HAP-1 (cell line): Measurements from ENCODE around the gene KAZN.

Experiments used
- DNase-seq, 2 experiments: peaks; one replicate each; pipeline ENCODE4 v3.0.0-alpha.2; 2016 to 2020; ENCODE audit warnings: low spot score in 2 of 2
- H3K27me3 ChIP-seq: fragments of 250-450 bp; sonication (Bioruptor Pico); 2 replicates; pipeline ENCODE4 v1.5.1; 2020; ENCODE audit warnings: low read depth, mild to moderate bottlenecking, moderate library complexity
- H3K36me3 ChIP-seq: fragments of 250-450 bp; sonication (Bioruptor Pico); replicated peaks from 2 replicates; pipeline ENCODE4 v1.5.1; 2020; ENCODE audit warnings: mild to moderate bottlenecking
- H3K4me1 ChIP-seq: fragments of 250-450 bp; sonication (Bioruptor Pico); 2 replicates; pipeline ENCODE4 v1.5.1; 2020; ENCODE audit warnings: mild to moderate bottlenecking
- H3K4me3 ChIP-seq: fragments of 250-450 bp; sonication (Bioruptor Pico); 2 replicates; pipeline ENCODE4 v1.5.1; 2020; ENCODE audit warnings: mild to moderate bottlenecking, moderate library complexity
- H3K9me3 ChIP-seq: fragments of 250-450 bp; sonication (Bioruptor Pico); 2 replicates; pipeline ENCODE4 v1.5.1; 2020; ENCODE audit warnings: mild to moderate bottlenecking, moderate library complexity
- in situ Hi-C: fragments of 300-500 bp; cut with MboI; formaldehyde crosslinking; loops from 3 replicates; pipeline ENCODE4 v1.14.3; 2020; ENCODE audit warnings: low sequenced_read_pairs, inconsistent platforms, mixed read lengths

The KAZN gene

GRCh38 chr1:15007368-15007767 lies 408.9 kb downstream of the KAZN start:
- no peak overlapping the region for H3K4me3 ChIP-seq
- no peaks in the 10 kb centered on the region for H3K36me3 ChIP-seq
- H3K27me3 ChIP-seq: no peaks in the 10 kb centered on the region
- H3K9me3 ChIP-seq: no peaks in the 10 kb centered on the region
- H3K4me1 ChIP-seq: no peaks in the 10 kb centered on the region
- no peak for DNase-seq
- in situ Hi-C loops: no loop called here

GRCh38 chr1:15007842-15008241 lies 409.4 kb downstream of the KAZN start:
- H3K4me1 ChIP-seq: no peaks in the 10 kb centered on the region
- H3K4me3 ChIP-seq: no peak overlapping the region
- DNase-seq: no peak
- no peaks in the 10 kb centered on the region for H3K9me3 ChIP-seq
- H3K27me3 ChIP-seq: no peaks in the 10 kb centered on the region
- in situ Hi-C loops: no loop called here
- no peaks in the 10 kb centered on the region for H3K36me3 ChIP-seq

GRCh38 chr1:15008783-15009729 lies 410.6 kb downstream of the KAZN start:
- no peak for DNase-seq
- Histone ChIP-seq H3K4me1 (no peaks in the 10 kb centered on the region), H3K9me3 (no peaks in the 10 kb centered on the region), H3K27me3 (no peaks in the 10 kb centered on the region), H3K4me3 (no peak overlapping the region), H3K36me3 (no peaks in the 10 kb centered on the region)
- in situ Hi-C loops: no loop called here

GRCh38 chr1:15011160-15011559 lies 412.7 kb downstream of the KAZN start:
- in situ Hi-C loops: no loop called here
- Histone ChIP-seq H3K4me1 (no peaks in the 10 kb centered on the region), H3K36me3 (no peaks in the 10 kb centered on the region), H3K9me3 (no peaks in the 10 kb centered on the region), H3K27me3 (no peaks in the 10 kb centered on the region), H3K4me3 (no peak overlapping the region)
- no peak for DNase-seq

- no peak overlapping the region for H3K4me3 ChIP-seq
- no peak for DNase-seq
- in situ Hi-C loops: no loop called here
- no peaks in the 10 kb centered on the region for H3K36me3 ChIP-seq
- no peaks in the 10 kb centered on the region for H3K4me1 ChIP-seq
- no peaks in the 10 kb centered on the region for H3K27me3 ChIP-seq
- no peaks in the 10 kb centered on the region for H3K9me3 ChIP-seq
Observed at GRCh38 chr1:15011661-15012060, 413.2 kb downstream of the KAZN start.

GRCh38 chr1:15012822-15013221 lies 414.3 kb downstream of the KAZN start:
- in situ Hi-C loops: no loop called here

GRCh38 chr1:15013767-15014166 lies 415.3 kb downstream of the KAZN start:
- no peak for DNase-seq
- no peaks in the 10 kb centered on the region for H3K9me3 ChIP-seq
- in situ Hi-C loops: no loop called here
- H3K27me3 ChIP-seq: no peaks in the 10 kb centered on the region
- H3K4me1 ChIP-seq: no peaks in the 10 kb centered on the region
- H3K36me3 ChIP-seq: no peaks in the 10 kb centered on the region
- H3K4me3 ChIP-seq: no peak overlapping the region

More at GRCh38 chr1:15012822-15013221, 414.3 kb downstream of the KAZN start:
- no peaks in the 10 kb centered on the region for H3K27me3 ChIP-seq
- H3K4me1 ChIP-seq: no peaks in the 10 kb centered on the region
- no peaks in the 10 kb centered on the region for H3K9me3 ChIP-seq
- DNase-seq: no peak
- no peak overlapping the region for H3K4me3 ChIP-seq
- no peaks in the 10 kb centered on the region for H3K36me3 ChIP-seq

- no peak for DNase-seq
- in situ Hi-C loops: no loop called here
- Histone ChIP-seq H3K9me3 (no peaks in the 10 kb centered on the region), H3K27me3 (no peaks in the 10 kb centered on the region), H3K4me1 (no peaks in the 10 kb centered on the region), H3K36me3 (no peaks in the 10 kb centered on the region), H3K4me3 (no peak overlapping the region)
Observed at GRCh38 chr1:15014516-15014915, 416.0 kb downstream of the KAZN start.

- no peaks in the 10 kb centered on the region for H3K9me3 ChIP-seq
- no peak for DNase-seq
- H3K27me3 ChIP-seq: no peaks in the 10 kb centered on the region
- no peaks in the 10 kb centered on the region for H3K36me3 ChIP-seq
- no peak overlapping the region for H3K4me3 ChIP-seq
- in situ Hi-C loops: no loop called here
- H3K4me1 ChIP-seq: no peaks in the 10 kb centered on the region
Observed at GRCh38 chr1:15016001-15016400, 417.5 kb downstream of the KAZN start.

GRCh38 chr1:15016526-15016925 lies 418.0 kb downstream of the KAZN start:
- in situ Hi-C loops: no loop called here
- Histone ChIP-seq H3K9me3 (no peaks in the 10 kb centered on the region), H3K4me3 (no peak overlapping the region), H3K27me3 (no peaks in the 10 kb centered on the region), H3K4me1 (no peaks in the 10 kb centered on the region), H3K36me3 (no peaks in the 10 kb centered on the region)
- no peak for DNase-seq

- no peaks in the 10 kb centered on the region for H3K9me3 ChIP-seq
- in situ Hi-C loops: no loop called here
- no peaks in the 10 kb centered on the region for H3K27me3 ChIP-seq
- H3K4me3 ChIP-seq: no peak overlapping the region
- H3K36me3 ChIP-seq: no peaks in the 10 kb centered on the region
- no peak for DNase-seq
- no peaks in the 10 kb centered on the region for H3K4me1 ChIP-seq
Observed at GRCh38 chr1:15017120-15017519, 418.6 kb downstream of the KAZN start.

- H3K4me1 ChIP-seq: no peaks in the 10 kb centered on the region
- in situ Hi-C loops: no loop called here
- H3K36me3 ChIP-seq: no peaks in the 10 kb centered on the region
- H3K9me3 ChIP-seq: no peaks in the 10 kb centered on the region
- no peak for DNase-seq
- no peaks in the 10 kb centered on the region for H3K27me3 ChIP-seq
- H3K4me3 ChIP-seq: no peak overlapping the region
Observed at GRCh38 chr1:15018767-15019166, 420.3 kb downstream of the KAZN start.

- no peak overlapping the region for H3K4me3 ChIP-seq
- DNase-seq: no peak
- no peaks in the 10 kb centered on the region for H3K27me3 ChIP-seq
- in situ Hi-C loops: no loop called here
- H3K9me3 ChIP-seq: no peaks in the 10 kb centered on the region
- no peaks in the 10 kb centered on the region for H3K36me3 ChIP-seq
- no peaks in the 10 kb centered on the region for H3K4me1 ChIP-seq
Observed at GRCh38 chr1:15020943-15021745, 422.7 kb downstream of the KAZN start.

GRCh38 chr1:15022048-15022447 lies 423.6 kb downstream of the KAZN start:
- in situ Hi-C loops: no loop called here
- no peaks in the 10 kb centered on the region for H3K27me3 ChIP-seq
- no peak overlapping the region for H3K4me3 ChIP-seq
- H3K36me3 ChIP-seq: no peaks in the 10 kb centered on the region
- no peaks in the 10 kb centered on the region for H3K4me1 ChIP-seq
- H3K9me3 ChIP-seq: no peaks in the 10 kb centered on the region
- no peak for DNase-seq
